ENCODE measurements around the gene LYSMD1.

Gene LYSMD1

GRCh38 chr1:151210830-151211229, 45.1 kb upstream of the LYSMD1 start (continued):
- no peak for TF ChIP-seq ZNF2 (tag by site-specific recombination; IDR thresholded peaks at IDR 0.05)
- no peak for TF ChIP-seq ZNF645 (tag by site-specific recombination; IDR thresholded peaks at IDR 0.05)
- TF ChIP-seq ZNF280C (tag by site-specific recombination; IDR thresholded peaks at IDR 0.05) = no peak
- TF ChIP-seq HOXD13 (CRISPR knock-in tag; IDR thresholded peaks at IDR 0.05; ENCODE audit: borderline replicate concordance) = no peak
- no peak for TF ChIP-seq REST (tag by site-specific recombination; IDR thresholded peaks at IDR 0.05)
- TF ChIP-seq EGR2 (tag by site-specific recombination; IDR thresholded peaks at IDR 0.05; ENCODE audit: low read depth) = no peak
- no peak for TF ChIP-seq ZBTB10 (tag by site-specific recombination; IDR thresholded peaks at IDR 0.05)
- no peak for TF ChIP-seq ZNF658 (tag by site-specific recombination; IDR thresholded peaks at IDR 0.05)
- TF ChIP-seq ZNF664 (tag by site-specific recombination; IDR thresholded peaks at IDR 0.05) = no peak
- TF ChIP-seq ZNF292 (tag by site-specific recombination; IDR thresholded peaks at IDR 0.05; ENCODE audit: borderline replicate concordance, low read depth) = no peak
- TF ChIP-seq ZNF391 (tag by site-specific recombination; IDR thresholded peaks at IDR 0.05; ENCODE audit: borderline replicate concordance, low read depth) = no peak
- no peak for TF ChIP-seq REPIN1 (tag by site-specific recombination; IDR thresholded peaks at IDR 0.05; ENCODE audit: low read depth)
- TF ChIP-seq ZXDB (tag by site-specific recombination; IDR thresholded peaks at IDR 0.05) = no peak; the same call in 1 of the 2 replicates
- TF ChIP-seq ZNF23 (tag by site-specific recombination; IDR thresholded peaks at IDR 0.05; ENCODE audit: borderline replicate concordance) = no peak
- no peak for TF ChIP-seq ZNF510 (tag by site-specific recombination; IDR thresholded peaks at IDR 0.05; ENCODE audit: insufficient replicate concordance)
- TF ChIP-seq ZNF785 (tag by site-specific recombination; IDR thresholded peaks at IDR 0.05) = no peak
- no peak for TF ChIP-seq ZNF18 (tag by site-specific recombination; IDR thresholded peaks at IDR 0.05)
- TF ChIP-seq ZFP3 (tag by site-specific recombination; IDR thresholded peaks at IDR 0.05; ENCODE audit: low read depth) = no peak
- no peak for TF ChIP-seq ZNF138 (tag by site-specific recombination; IDR thresholded peaks at IDR 0.05; ENCODE audit: borderline replicate concordance)
- no peak for TF ChIP-seq ZSCAN4 (tag by site-specific recombination; IDR thresholded peaks at IDR 0.05)
- TF ChIP-seq ZNF184 (tag by site-specific recombination; IDR thresholded peaks at IDR 0.05) = peak; percentile 47; the same call in 1 of the 2 replicates
- TF ChIP-seq KLF10 (tag by site-specific recombination; IDR thresholded peaks at IDR 0.05) = no peak
- no peak for TF ChIP-seq ZNF677 (tag by site-specific recombination; IDR thresholded peaks at IDR 0.05)
- TF ChIP-seq ZBTB48 (tag by site-specific recombination; IDR thresholded peaks at IDR 0.05) = 0 out of 2 replicates have a peak, but pooled peaks have one; percentile 11
- no peak for TF ChIP-seq ZNF514 (tag by site-specific recombination; IDR thresholded peaks at IDR 0.05)
- no peak for TF ChIP-seq ZNF266 (tag by site-specific recombination; IDR thresholded peaks at IDR 0.05; ENCODE audit: low read depth)
- 0 out of 2 replicates have a peak, but pooled peaks have one; percentile 14 for TF ChIP-seq IKZF3 (tag by site-specific recombination; IDR thresholded peaks at IDR 0.05)
- TF ChIP-seq GLI2 (tag by site-specific recombination; IDR thresholded peaks at IDR 0.05; ENCODE audit: borderline replicate concordance, low read depth) = no peak
- no peak for TF ChIP-seq ZNF335 (tag by site-specific recombination; conservative IDR thresholded peaks at IDR 0.05)
